ENCODE measurements around the gene EFCAB10.
A peak's percentile ranks its signal among the peaks of the same experiment; 100 is the strongest.
"Not testable (repeated sequence)": the region's sequence is repeated elsewhere in the genome, so short reads cannot be mapped to it uniquely, and the experiment has no call there.

Gene EFCAB10

DNA sequence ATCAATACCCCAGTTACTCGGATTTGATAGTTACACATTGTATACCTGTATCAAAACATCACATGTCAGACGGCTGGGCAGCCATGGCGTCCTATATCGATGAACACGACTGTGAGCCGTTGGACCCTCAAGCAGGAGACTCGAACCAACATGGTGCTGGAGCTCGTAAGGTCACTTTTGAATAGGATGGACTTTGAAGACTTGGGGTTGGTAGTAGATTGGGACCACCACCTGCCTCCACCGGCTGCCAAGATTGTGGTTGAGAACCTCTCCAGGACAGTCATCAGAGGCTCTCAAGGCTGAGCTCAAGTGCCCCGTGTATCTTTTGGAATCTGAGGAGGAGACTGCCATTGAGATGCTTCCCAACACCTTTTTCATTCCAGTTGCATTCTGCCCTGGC is 51.2 kb downstream of the EFCAB10 start:
- peak; percentile 35 for DNase-seq

DNA sequence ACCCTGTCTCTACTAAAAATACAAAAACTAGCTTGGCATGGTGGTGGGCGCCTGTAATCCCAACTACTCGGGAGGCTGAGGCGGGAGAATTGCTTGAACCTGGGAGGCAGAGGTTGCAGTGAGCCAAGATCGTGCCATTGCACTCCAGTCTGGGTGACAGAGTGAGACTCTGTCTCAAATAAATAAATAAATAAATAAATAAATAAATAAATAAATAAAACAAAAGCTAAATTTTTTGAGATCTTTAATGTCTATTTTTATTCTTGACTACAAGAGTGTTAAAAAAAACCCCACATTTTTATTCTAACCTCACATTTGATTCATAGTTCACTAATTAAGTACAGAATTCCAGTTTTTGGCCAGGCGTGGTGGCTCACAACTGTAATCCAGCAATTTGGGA is 53.6 kb downstream of the EFCAB10 start:
- not testable (repeated sequence) for DNase-seq

DNA sequence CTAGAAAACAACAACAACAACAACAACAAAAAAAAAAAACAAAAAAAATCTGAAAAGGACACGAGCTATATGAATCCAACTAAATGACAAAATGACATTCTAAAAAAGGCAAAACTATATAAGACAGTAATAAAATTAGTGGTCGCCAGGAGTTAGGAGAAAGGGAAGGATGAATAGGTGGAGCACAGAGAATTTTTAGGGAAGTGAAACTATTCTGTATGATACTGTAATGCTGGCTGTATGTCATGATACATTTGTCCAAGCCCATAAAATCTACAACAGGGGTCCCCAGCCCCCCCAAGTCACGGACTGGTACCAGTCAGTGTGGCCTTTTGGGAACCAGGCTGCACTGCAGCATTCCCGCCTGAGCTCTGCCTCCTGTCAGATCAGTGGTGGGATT is 56.5 kb downstream of the EFCAB10 start:
- DNase-seq = peak; percentile 30

DNA sequence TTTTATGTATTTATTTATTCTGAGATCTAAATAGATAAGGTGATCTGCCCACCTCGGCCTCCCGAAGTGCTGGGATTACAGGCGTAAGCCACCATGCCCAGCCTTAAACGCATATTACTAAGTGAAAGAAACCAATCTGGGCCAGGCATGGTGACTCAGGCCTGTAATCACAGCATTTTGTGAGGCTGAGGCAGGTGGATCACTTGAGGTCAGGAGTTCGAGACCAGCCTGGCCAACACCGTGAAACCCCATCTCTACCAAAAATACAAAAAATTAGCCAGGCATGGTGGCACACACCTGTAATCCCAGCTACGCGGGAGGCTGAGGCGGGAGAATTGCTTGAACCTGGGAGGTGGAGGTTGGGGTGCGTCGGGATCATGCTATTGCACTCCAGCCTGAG is 56.9 kb downstream of the EFCAB10 start:
- peak; percentile 43 for DNase-seq

DNA sequence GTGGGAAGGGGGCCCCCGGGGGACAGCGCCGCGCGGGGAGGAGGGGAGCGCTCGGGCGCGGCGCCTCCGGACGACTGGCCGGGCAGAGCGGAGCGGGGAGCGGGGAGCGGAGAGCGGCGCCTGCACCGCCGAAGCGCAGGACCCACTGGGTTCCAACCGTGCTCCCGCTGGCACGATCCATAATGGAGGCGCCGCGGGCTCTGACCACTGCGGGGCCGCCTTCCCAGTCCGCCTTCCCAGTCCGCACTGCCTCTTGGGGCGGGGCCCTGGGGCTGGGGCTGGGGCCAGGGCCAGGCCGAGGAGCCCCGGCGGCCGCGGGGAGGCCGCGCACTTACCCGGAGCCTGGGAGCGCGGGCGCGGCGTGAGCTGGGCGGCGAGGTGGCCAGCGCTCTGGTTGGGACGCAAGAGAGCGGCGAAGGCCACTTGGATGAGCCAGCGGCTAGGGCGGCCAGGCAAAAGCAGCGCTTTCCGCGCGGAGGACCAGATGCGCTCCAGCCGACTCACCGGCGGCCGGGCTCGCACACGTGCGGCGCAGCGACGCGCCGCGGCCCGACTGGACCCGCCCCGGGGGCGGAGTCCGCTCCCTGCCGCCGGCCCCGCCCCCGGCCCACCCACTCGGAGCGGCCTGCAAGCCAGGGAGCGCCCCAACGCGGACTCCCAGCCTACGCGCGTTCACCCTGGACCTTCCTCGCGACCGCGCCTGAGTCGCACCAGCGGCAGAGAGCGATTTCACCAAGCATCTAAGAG is 59.4 kb downstream of the EFCAB10 start, which contains the start of gene PUS7:
Gene PUS7, minus strand, starts transcription at position 555 of the 747 bp plus-strand sequence. CDS start 13,759 bp downstream, outside the sequence.
- peak; percentile 93 for DNase-seq

DNA sequence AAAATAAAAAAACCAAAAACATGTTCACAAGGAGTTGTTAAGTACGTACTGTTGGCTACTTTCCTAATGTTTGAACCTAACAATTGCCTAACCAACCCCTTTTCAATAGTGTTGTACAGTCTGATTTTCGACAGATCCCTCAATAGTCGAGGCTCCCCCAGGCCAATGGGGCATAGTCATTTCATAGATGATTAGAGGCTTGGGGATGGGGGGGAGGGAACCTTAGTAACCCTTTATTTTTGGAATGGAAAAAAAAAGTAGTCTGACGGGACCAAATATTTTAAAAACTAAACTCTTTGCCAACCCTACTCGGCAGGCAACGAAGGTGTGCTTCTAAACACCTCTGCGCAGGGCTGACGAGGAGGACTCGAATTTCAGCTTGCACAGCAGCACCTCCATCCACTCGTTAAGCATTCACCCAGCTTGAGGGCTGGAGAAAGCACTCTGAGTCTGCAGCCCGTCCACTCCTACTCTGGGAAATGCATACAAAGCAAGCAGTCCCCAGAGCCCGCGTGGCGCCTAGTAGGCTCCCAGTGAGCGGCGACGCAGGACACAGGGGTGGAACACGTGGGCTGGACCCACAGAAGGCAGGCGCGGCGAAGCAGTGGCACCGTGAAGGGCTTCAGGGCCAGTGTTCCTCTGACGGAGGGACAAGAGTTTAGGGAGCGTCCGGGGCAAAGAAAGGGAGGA is 60.1 kb downstream of the EFCAB10 start:
- peak; percentile 81 for DNase-seq

DNA sequence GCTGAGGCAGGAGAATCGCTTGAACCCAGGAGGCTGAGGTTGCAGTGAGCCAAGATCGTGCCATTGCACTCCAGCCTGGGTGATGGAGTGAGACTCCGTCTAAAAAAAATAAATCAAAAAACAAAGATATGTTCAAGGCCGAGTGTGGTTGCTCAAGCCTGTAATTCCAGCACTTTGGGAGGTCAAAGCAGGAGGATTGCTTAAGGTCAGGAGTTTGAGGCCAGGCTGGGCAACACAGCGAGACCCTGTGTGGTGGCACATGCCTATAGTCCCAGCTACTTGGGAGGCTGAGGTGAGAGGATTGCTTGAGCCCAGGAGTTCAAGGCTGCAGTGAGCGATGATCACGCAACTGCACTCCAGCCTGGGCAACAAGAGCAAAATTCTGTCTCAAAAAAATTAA is 60.7 kb downstream of the EFCAB10 start:
- peak; percentile 48 for DNase-seq

DNA sequence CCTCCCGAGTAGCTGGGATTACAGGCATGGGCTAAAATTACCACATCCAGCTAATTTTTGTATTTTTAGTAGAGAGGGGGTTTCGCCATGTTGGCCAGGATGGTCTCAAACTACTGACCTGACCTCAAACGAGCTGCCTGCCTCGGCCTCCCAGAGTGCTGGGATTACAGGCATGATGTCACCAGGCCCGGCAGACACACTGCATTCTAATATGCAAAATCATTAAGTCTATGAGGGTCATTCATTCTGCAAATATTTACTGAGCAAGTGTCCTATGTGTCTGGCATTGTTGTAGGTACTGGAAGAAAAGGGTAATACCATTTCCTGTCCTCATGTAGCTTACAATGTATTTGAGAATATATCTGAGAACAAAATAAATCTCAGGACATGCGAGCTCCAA is 61.9 kb downstream of the EFCAB10 start:
- peak; percentile 40 for DNase-seq

DNA sequence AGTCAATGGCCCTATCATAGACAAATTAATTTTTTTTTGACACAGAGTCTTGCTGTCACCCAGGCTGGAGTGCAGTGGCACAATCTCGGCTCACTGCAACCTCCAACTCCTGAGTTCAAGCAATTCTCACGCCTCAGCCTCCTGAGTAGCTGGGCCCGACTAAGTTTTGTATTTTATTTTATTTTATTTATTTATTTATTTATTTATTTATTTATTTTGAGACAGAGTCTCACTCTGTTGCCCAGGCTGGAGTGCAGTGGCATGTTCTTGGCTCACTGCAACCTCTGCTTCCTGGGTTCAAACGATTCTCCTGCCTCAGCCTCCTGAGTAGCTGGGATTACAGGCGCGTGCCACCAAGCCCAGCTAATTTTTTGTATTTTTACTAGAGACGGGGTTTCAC is 65.7 kb downstream of the EFCAB10 start:
- peak; percentile 13 for DNase-seq
